GM21381 (cell line): Measurements from ENCODE around the gene ZMYM4.
"Not testable (repeated sequence)": the region's sequence is repeated elsewhere in the genome, so short reads cannot be mapped to it uniquely, and the experiment has no call there.

Experiments used
- ATAC-seq: cut with Tn5 transposase; IDR thresholded peaks from one replicate; pipeline ENCODE4 v1.9.1; 2021; ENCODE audit warnings: mild to moderate bottlenecking, moderate library complexity; ENCODE audit not compliant: unreplicated experiment

ZMYM4 gene

GRCh38 chr1:35320937-35321336 is 52.4 kb downstream of the ZMYM4 start:
- no peak for ATAC-seq

GRCh38 chr1:35324486-35324885 is 56.0 kb downstream of the ZMYM4 start:
- no peak for ATAC-seq

GRCh38 chr1:35326246-35326866 is 57.8 kb downstream of the ZMYM4 start:
- no peak for ATAC-seq

- not testable (repeated sequence) for ATAC-seq
Measured at GRCh38 chr1:35331618-35332017, 63.1 kb downstream of the ZMYM4 start.

- ATAC-seq: no peak
Measured at GRCh38 chr1:35334485-35334884, 66.0 kb downstream of the ZMYM4 start.

GRCh38 chr1:35340519-35340918 is 72.0 kb downstream of the ZMYM4 start:
- no peak for ATAC-seq

- ATAC-seq: no peak
Measured at GRCh38 chr1:35345439-35345981, 77.0 kb downstream of the ZMYM4 start.

- ATAC-seq: no peak
Measured at GRCh38 chr1:35350872-35351271, 82.4 kb downstream of the ZMYM4 start.

GRCh38 chr1:35359995-35360394 is 91.5 kb downstream of the ZMYM4 start:
- no peak for ATAC-seq

- ATAC-seq: no peak
Measured at GRCh38 chr1:35361638-35362037, 93.1 kb downstream of the ZMYM4 start.

- ATAC-seq: no peak
Measured at GRCh38 chr1:35364741-35365140, 96.2 kb downstream of the ZMYM4 start.

GRCh38 chr1:35367914-35368313 is 99.4 kb downstream of the ZMYM4 start:
- ATAC-seq: no peak

- ATAC-seq: no peak
Measured at GRCh38 chr1:35369922-35370671, 101.6 kb downstream of the ZMYM4 start.

GRCh38 chr1:35371506-35371905 is 103.0 kb downstream of the ZMYM4 start:
- ATAC-seq: no peak

- ATAC-seq: no peak
Measured at GRCh38 chr1:35377555-35377954, 109.0 kb downstream of the ZMYM4 start.

GRCh38 chr1:35379317-35380000 is 111.0 kb downstream of the ZMYM4 start:
- ATAC-seq: no peak

GRCh38 chr1:35380111-35380510 is 111.6 kb downstream of the ZMYM4 start:
- ATAC-seq: not testable (repeated sequence)

GRCh38 chr1:35382107-35382506 is 113.6 kb downstream of the ZMYM4 start:
- no peak for ATAC-seq

- ATAC-seq: no peak
Measured at GRCh38 chr1:35386290-35386689, 117.8 kb downstream of the ZMYM4 start.

- no peak for ATAC-seq
Measured at GRCh38 chr1:35386959-35387358, 118.5 kb downstream of the ZMYM4 start.

GRCh38 chr1:35390600-35391494 is 122.3 kb downstream of the ZMYM4 start:
- no peak for ATAC-seq
